DMS 273 treated with DMSO at 0.1 percent for 48 hours (cell line): ENCODE data around the gene MRRF.
"Not testable (repeated sequence)": the region's sequence is repeated elsewhere in the genome, so short reads cannot be mapped to it uniquely, and the experiment has no call there.

ENCODE experiments used
- DNase-seq: peaks from one replicate; lab custom pipeline; 2025; lab: John Stamatoyannopoulos, UW

MRRF gene

GRCh38 chr9:122277285-122277897 is 12.7 kb downstream of the MRRF start:
- no peak for DNase-seq

- DNase-seq = no peak
These were observed 16.7 kb downstream of the MRRF start for GRCh38 chr9:122281368-122281767.

GRCh38 chr9:122286764-122287163 is 22.1 kb downstream of the MRRF start:
- no peak for DNase-seq

GRCh38 chr9:122287214-122287720 is 22.6 kb downstream of the MRRF start:
- DNase-seq = no peak

- no peak for DNase-seq
These were observed 26.8 kb downstream of the MRRF start for GRCh38 chr9:122291458-122291857.

GRCh38 chr9:122294531-122294930 is 29.8 kb downstream of the MRRF start:
- no peak for DNase-seq

- DNase-seq = no peak
These were observed 32.8 kb downstream of the MRRF start for GRCh38 chr9:122297512-122297911.

- DNase-seq = no peak
These were observed 37.8 kb downstream of the MRRF start for GRCh38 chr9:122302237-122303093.

- no peak for DNase-seq
These were observed 42.4 kb downstream of the MRRF start for GRCh38 chr9:122307061-122307460.

GRCh38 chr9:122307925-122308324 is 43.2 kb downstream of the MRRF start:
- no peak for DNase-seq

GRCh38 chr9:122309861-122310260 is 45.2 kb downstream of the MRRF start:
- DNase-seq = no peak

GRCh38 chr9:122314165-122314564 is 49.5 kb downstream of the MRRF start:
- DNase-seq = peak; percentile 86

GRCh38 chr9:122315534-122315933 is 50.9 kb downstream of the MRRF start:
- no peak for DNase-seq

GRCh38 chr9:122318284-122318683 is 53.6 kb downstream of the MRRF start:
- peak; percentile 34 for DNase-seq

GRCh38 chr9:122320413-122320881 is 55.8 kb downstream of the MRRF start:
- no peak for DNase-seq

- DNase-seq = no peak
These were observed 57.9 kb downstream of the MRRF start for GRCh38 chr9:122322553-122322952.

GRCh38 chr9:122324665-122325064 is 60.0 kb downstream of the MRRF start:
- not testable (repeated sequence) for DNase-seq

- no peak for DNase-seq
These were observed 60.4 kb downstream of the MRRF start for GRCh38 chr9:122325124-122325523.

GRCh38 chr9:122327175-122327574 is 62.5 kb downstream of the MRRF start:
- DNase-seq = no peak

GRCh38 chr9:122329597-122329996 is 64.9 kb downstream of the MRRF start:
- no peak for DNase-seq

- DNase-seq = not testable (repeated sequence)
These were observed 65.8 kb downstream of the MRRF start for GRCh38 chr9:122330466-122330865.

- no peak for DNase-seq
These were observed 66.8 kb downstream of the MRRF start for GRCh38 chr9:122331523-122331927.

- DNase-seq = no peak
These were observed 67.4 kb downstream of the MRRF start for GRCh38 chr9:122332083-122332482.
